ENCODE data around the gene SORCS1. TPM values are rescaled to one million over a fixed set of nuclear protein-coding genes. Genes with fewer than 3 reads are reported as not detected.

The SORCS1 gene
- total and polyA plus RNA-seq, 2 of the 13 experiments (the other 11 are each of a cell fraction or from before 2014, with no cell fraction given): not detected

- H2AFZ ChIP-seq (ENCODE audit: low read length): no peak overlapping the region
- peaks cover 15% of the 10 kb centered on the region; the same call in 1 of the 2 replicates for H3K9me3 ChIP-seq (ENCODE audit: low read length)
- ATAC-seq (no peak), DNase-seq (ENCODE audit: low spot score) (no peak), FAIRE-seq (no peak)
- ChIA-PET POLR2A (no interaction called here), CTCF (ENCODE audit: low intra/inter-chr PET ratio, low total read pairs) (no interaction called here)
- intact Hi-C loops (cut with micrococcal nuclease; ENCODE audit: unreplicated experiment) (no loop called here), in situ Hi-C loops (cut with HindIII; ENCODE audit: extremely low pct_ligation_motif_present, low pct_unique_long_range_greater_than_20kb) (no loop called here)
- no peaks in the 10 kb centered on the region for H3K79me2 ChIP-seq (ENCODE audit: insufficient read depth, low read length)
- TF ChIP-seq ZNF749 (CRISPR knock-in tag; IDR thresholded peaks at IDR 0.05; ENCODE audit: borderline replicate concordance): no peak
- no peak for TF ChIP-seq ZBTB1 (CRISPR knock-in tag; IDR thresholded peaks at IDR 0.05; ENCODE audit: borderline replicate concordance)
- TF ChIP-seq NR3C1 (CRISPR knock-in tag; IDR thresholded peaks at IDR 0.05): no peak
- no peak for TF ChIP-seq RAD21 (CRISPR knock-in tag; IDR thresholded peaks at IDR 0.05)
- TF ChIP-seq, protein P1, sequence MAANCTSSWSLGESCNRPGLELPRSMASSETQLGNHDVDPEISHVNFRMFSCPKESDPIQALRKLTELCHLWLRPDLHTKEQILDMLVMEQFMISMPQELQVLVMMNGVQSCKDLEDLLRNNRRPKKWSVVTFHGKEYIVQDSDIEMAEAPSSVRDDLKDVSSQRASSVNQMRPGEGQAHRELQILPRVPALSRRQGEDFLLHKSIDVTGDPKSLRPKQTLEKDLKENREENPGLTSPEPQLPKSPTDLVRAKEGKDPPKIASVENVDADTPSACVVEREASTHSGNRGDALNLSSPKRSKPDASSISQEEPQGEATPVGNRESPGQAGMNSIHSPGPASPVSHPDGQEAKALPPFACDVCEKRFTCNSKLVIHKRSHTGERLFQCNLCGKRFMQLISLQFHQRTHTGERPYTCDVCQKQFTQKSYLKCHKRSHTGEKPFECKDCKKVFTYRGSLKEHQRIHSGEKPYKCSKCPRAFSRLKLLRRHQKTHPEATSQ (CRISPR knock-in tag; IDR thresholded peaks at IDR 0.05; ENCODE audit: borderline replicate concordance): no peak
- no peak for TF ChIP-seq ZFP36L1 (CRISPR knock-in tag; IDR thresholded peaks at IDR 0.05)
- no peak for TF ChIP-seq ZNF382 (CRISPR knock-in tag; IDR thresholded peaks at IDR 0.05; ENCODE audit: borderline replicate concordance)
- TF ChIP-seq CREB1 (IDR thresholded peaks at IDR 0.05): no peak
- no peak for TF ChIP-seq CREB1 (CRISPR knock-in tag; IDR thresholded peaks at IDR 0.05)
- no peak for TF ChIP-seq ZFY (CRISPR knock-in tag; IDR thresholded peaks at IDR 0.05)
- no peak for TF ChIP-seq ZNF10 (CRISPR knock-in tag; IDR thresholded peaks at IDR 0.05; ENCODE audit: borderline replicate concordance, low read depth)
- no peak for TF ChIP-seq YY1 (IDR thresholded peaks at IDR 0.05; ENCODE audit: insufficient read depth, insufficient replicate concordance, low read depth, low read length)
- TF ChIP-seq ZBTB4 (CRISPR knock-in tag; IDR thresholded peaks at IDR 0.05; ENCODE audit: borderline replicate concordance): no peak
- TF ChIP-seq POLR2AphosphoS5 (IDR thresholded peaks at IDR 0.05; ENCODE audit: low read depth, low read length): no peak
- TF ChIP-seq REPIN1 (CRISPR knock-in tag; IDR thresholded peaks at IDR 0.05; ENCODE audit: borderline replicate concordance, low read depth): no peak
- H3K36me3 ChIP-seq (replicated peaks in 1 of 2; ENCODE audit: control insufficient read depth in 1 of 2, insufficient read depth in 2 of 2, low read length in 2 of 2): no peaks in the 10 kb centered on the region
- no peaks in the 10 kb centered on the region for H4K20me1 ChIP-seq (ENCODE audit: insufficient read depth, low read length)
- no peak overlapping the region for H3K4me3 ChIP-seq (replicated peaks in 1 of 3; ENCODE audit: insufficient read depth in 1 of 3, low read depth in 2 of 3, low read length in 3 of 3)
- no peaks in the 10 kb centered on the region for H3K4me1 ChIP-seq (ENCODE audit: insufficient read depth, low read length)
- H3K27me3 ChIP-seq (ENCODE audit: control insufficient read depth in 1 of 2, insufficient read depth in 2 of 2, low read length in 2 of 2): no peaks in the 10 kb centered on the region
- H3K27ac ChIP-seq (ENCODE audit: extremely low read length, insufficient read depth, low read length): no peak overlapping the region
- BruUV-seq (replicated peaks): no TSS peak
- no peak overlapping the region for H3K4me2 ChIP-seq (ENCODE audit: low read depth, low read length)
- H3K9ac ChIP-seq (ENCODE audit: insufficient read depth, low read depth, low read length): no peak overlapping the region
- 19% methylated on average over 4 of the region's 4 CpGs for WGBS (ENCODE audit: low lambda C conversion rate)
Observed at GRCh38 chr10:106997721-106998120, 166.8 kb downstream of the SORCS1 start.

Measured in HepG2 (cell line).